ENCODE data around the gene PIEZO1. TPM values are rescaled to one million over a fixed set of nuclear protein-coding genes. Genes with fewer than 3 reads are reported as not detected.

PIEZO1 gene
- total and polyA plus RNA-seq, 2 donors (not counting 3 experiments of a cell fraction or from before 2014, with no cell fraction given) = 298 to 322 TPM

DNA sequence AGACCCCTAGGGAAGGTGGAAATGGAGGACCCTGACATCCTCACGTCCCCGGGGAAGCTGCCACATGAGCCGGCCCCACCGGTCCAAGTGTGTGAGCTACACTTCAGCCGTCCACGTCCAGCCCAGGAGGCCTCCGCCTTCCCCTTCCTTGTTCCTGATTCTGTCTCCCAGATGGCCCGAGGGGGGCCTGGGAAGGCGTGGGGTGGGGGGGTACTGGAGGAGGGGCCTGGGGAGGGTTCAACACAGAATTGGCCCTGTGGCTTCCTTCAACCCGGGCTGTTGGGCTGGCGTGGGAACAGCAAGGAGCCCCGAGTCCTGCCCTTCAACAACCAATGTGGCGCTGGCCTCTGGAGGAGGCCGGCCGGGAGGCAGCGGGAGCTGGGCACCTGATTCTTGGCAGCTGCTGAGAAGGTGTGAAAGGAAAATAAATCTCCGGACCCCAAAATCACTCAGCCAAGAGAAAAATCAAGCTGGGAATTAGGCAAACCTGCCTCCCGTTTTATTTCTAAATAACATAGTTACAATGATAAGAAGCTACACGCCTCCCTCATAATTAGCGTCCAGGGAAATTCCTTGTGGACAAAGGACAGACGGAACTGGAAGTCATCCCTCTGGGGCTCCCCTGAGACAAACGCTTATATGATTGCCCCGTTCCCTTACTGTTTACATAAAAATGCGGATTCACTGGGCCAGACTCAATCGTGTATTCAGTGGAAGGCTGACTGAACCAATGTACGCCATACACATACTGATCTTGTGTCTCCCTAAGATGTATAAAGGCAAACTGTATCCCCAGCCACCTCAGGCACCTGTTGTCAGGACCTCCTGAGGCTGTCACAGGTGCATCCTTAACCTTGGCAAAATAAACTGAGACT, 28.5 kb upstream of the PIEZO1 start:
- Histone ChIP-seq H4K20me1 (replicated peaks; ENCODE audit: control insufficient read depth, extremely low read depth, insufficient read depth, low read length) (no peaks in the 10 kb centered on the region), H3K4me3 (replicated peaks in 1 of 3; ENCODE audit: insufficient read depth in 1 of 3, low read depth in 1 of 3, low read length in 3 of 3) (no peak overlapping the region), H3K9me1 (replicated peaks; ENCODE audit: control insufficient read depth, extremely low read depth, insufficient read depth, low read length) (no peaks in the 10 kb centered on the region), H2AFZ (ENCODE audit: low read depth, low read length) (no peak overlapping the region), H3K4me1 (ENCODE audit: control insufficient read depth, extremely low read depth, insufficient read depth, low read length) (peaks cover 17% of the 10 kb centered on the region), H3K9ac (replicated peaks; ENCODE audit: extremely low read depth, insufficient read depth, low read length) (no peak overlapping the region), H3K4me2 (ENCODE audit: insufficient read depth, low read length) (no peak overlapping the region), H3K9me3 (replicated peaks; ENCODE audit: control insufficient read depth, insufficient read depth, low read length) (no peaks in the 10 kb centered on the region), H3K79me2 (ENCODE audit: control insufficient read depth, insufficient read depth, low read length) (peaks cover 23% of the 10 kb centered on the region), H3K27me3 (ENCODE audit: control insufficient read depth in 2 of 2, insufficient read depth in 2 of 2, low read length in 2 of 2) (no peaks in the 10 kb centered on the region), H3K27ac (ENCODE audit: insufficient read depth, low read depth, low read length) (no peak overlapping the region), H3K36me3 (ENCODE audit: control insufficient read depth in 2 of 2, extremely low read depth in 1 of 2, insufficient read depth in 2 of 2, low read length in 2 of 2) (peaks cover 0 to 12% of the 10 kb centered on the region in 2 experiments)
- BruUV-seq (replicated peaks) = no TSS peak
- DNase-seq (ENCODE audit: low read depth, low spot score) = no peak
- ChIA-PET CTCF (interaction anchor here (0.6 to 4.9 kb wide), 5 partner anchors 20 to 354 kb away, joined by 3 to 50 read pairs (median 5); partner anchors contain the start of genes GALNS and TRAPPC2L), POLR2A (no interaction called here)
- FAIRE-seq = no peak
- intact Hi-C loops (cut with micrococcal nuclease) (loop anchor here (5.0 kb wide), 1 partner anchor 109 kb away; no protein-coding TSS in a partner anchor), dilution Hi-C loops (cut with MboI; ENCODE audit: extremely low pct_ligation_motif_present, low sequenced_read_pairs) (no loop called here)
- TF ChIP-seq, protein P1, sequence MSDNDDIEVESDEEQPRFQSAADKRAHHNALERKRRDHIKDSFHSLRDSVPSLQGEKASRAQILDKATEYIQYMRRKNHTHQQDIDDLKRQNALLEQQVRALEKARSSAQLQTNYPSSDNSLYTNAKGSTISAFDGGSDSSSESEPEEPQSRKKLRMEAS (IDR thresholded peaks at IDR 0.05; ENCODE audit: insufficient read depth, insufficient read length) = no peak
- TF ChIP-seq GATA2 (IDR thresholded peaks at IDR 0.05; ENCODE audit: insufficient read depth, insufficient read length, low read depth, low read length) = no peak
- TF ChIP-seq EZH2 (IDR thresholded peaks at IDR 0.05; ENCODE audit: borderline replicate concordance, low read depth, low read length, severe bottlenecking) = no peak
- no peak for TF ChIP-seq POLR2A (IDR thresholded peaks at IDR 0.05; ENCODE audit: low read depth, low read length)
- TF ChIP-seq, protein P2, sequence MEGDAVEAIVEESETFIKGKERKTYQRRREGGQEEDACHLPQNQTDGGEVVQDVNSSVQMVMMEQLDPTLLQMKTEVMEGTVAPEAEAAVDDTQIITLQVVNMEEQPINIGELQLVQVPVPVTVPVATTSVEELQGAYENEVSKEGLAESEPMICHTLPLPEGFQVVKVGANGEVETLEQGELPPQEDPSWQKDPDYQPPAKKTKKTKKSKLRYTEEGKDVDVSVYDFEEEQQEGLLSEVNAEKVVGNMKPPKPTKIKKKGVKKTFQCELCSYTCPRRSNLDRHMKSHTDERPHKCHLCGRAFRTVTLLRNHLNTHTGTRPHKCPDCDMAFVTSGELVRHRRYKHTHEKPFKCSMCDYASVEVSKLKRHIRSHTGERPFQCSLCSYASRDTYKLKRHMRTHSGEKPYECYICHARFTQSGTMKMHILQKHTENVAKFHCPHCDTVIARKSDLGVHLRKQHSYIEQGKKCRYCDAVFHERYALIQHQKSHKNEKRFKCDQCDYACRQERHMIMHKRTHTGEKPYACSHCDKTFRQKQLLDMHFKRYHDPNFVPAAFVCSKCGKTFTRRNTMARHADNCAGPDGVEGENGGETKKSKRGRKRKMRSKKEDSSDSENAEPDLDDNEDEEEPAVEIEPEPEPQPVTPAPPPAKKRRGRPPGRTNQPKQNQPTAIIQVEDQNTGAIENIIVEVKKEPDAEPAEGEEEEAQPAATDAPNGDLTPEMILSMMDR (IDR thresholded peaks at IDR 0.05; ENCODE audit: extremely low read depth in 1 of 2, insufficient read depth in 1 of 2, low read depth in 1 of 2, low read length in 2 of 2) = no peak
- no peak for TF ChIP-seq FOS (IDR thresholded peaks at IDR 0.05; ENCODE audit: borderline replicate concordance, insufficient read depth, low read length)
- TF ChIP-seq JUN (IDR thresholded peaks at IDR 0.05; ENCODE audit: borderline replicate concordance, insufficient read depth, insufficient read length, low read depth) = no peak
- TF ChIP-seq MYC (IDR thresholded peaks at IDR 0.05; ENCODE audit: low read depth, low read length) = no peak
- TF ChIP-seq POLR2AphosphoS5 (IDR thresholded peaks at IDR 0.05; ENCODE audit: insufficient read depth, low read depth, low read length) = no peak
